HG02852 (cell line): ENCODE results near the gene SSNA1.

Experiments used
- ATAC-seq: cut with Tn5 transposase; IDR thresholded peaks from one replicate; pipeline ENCODE4 v1.9.1; 2021; ENCODE audit warnings: mild to moderate bottlenecking, moderate library complexity; ENCODE audit not compliant: unreplicated experiment

The SSNA1 gene

DNA sequence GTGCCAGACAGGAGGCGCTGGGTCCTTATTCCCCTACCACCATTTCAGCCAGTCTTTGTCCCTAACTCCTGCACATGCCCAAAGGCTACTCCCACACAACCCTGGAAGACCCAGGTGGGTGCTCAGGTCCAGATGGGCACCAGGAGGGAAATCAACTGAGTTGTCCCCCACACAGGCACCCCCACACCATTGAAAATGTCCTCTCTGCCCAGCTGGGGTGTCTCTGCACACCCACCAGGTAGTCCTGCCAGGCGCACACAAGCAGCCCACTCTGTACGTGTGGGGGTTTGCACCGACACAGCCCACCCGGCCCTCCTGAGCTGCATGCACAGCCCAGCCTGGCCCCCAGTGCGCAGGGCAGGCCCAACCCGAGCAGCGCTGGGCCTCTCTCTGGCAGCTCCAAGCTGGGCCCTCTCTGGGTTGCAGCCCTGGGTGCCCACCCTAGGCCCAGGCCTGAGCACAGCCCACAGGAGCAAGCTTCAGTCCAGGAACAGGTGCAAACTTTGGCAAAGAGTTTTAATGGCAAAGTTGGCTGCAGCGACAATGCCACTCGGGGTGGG lies 31.4 kb downstream of the SSNA1 start:
- no peak for ATAC-seq

DNA sequence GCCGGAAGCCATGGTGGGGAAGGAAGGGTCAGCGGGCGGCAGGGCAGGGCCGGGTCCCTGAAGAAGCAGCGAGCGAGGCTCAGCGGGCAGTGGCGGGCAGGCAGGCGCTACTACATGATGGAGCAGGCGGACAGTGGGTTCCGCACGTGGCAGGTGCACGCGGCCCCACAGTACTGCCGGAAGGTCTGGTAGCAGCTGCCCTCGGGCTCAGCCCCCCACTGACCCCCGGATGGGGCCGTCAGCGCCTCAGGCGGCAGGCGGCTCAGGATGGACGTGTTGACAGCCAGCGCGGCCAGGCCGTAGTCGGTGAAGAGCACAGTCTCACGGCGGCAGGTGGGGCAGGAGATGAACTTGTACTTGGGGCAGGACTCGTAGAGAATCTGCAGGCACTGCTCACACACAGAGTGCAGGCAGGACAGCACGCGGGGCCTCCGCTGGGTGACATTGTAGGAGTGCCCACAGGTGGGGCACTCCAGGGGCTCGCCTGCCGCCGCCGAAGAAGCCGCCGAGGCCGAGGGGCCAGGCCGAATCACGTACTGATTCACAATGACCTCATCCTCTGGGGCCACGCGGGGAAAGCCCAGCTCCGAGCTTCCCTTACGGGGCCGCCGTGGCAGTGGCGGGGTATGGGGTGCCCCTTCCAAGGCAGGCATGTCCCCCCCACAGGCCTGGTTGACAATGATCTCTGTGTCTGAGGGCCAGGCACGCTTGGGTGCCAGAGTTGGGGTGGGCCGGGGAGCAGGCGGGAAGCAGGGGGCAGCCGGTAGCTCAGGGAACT lies 32.0 kb downstream of the SSNA1 start:
- no peak for ATAC-seq

GRCh38 chr9:137221095-137221505 lies 32.6 kb downstream of the SSNA1 start:
- no peak for ATAC-seq

GRCh38 chr9:137221506-137222111 lies 33.1 kb downstream of the SSNA1 start:
- ATAC-seq = no peak

- peak; percentile 2 for ATAC-seq
These were observed 34.0 kb downstream of the SSNA1 start, which contains the start of gene RNF208 for GRCh38 chr9:137222190-137223077. TSS of gene RNF208 (minus strand) at chr9:137222240. CDS start at chr9:137221212, 1,028 bp downstream.

DNA sequence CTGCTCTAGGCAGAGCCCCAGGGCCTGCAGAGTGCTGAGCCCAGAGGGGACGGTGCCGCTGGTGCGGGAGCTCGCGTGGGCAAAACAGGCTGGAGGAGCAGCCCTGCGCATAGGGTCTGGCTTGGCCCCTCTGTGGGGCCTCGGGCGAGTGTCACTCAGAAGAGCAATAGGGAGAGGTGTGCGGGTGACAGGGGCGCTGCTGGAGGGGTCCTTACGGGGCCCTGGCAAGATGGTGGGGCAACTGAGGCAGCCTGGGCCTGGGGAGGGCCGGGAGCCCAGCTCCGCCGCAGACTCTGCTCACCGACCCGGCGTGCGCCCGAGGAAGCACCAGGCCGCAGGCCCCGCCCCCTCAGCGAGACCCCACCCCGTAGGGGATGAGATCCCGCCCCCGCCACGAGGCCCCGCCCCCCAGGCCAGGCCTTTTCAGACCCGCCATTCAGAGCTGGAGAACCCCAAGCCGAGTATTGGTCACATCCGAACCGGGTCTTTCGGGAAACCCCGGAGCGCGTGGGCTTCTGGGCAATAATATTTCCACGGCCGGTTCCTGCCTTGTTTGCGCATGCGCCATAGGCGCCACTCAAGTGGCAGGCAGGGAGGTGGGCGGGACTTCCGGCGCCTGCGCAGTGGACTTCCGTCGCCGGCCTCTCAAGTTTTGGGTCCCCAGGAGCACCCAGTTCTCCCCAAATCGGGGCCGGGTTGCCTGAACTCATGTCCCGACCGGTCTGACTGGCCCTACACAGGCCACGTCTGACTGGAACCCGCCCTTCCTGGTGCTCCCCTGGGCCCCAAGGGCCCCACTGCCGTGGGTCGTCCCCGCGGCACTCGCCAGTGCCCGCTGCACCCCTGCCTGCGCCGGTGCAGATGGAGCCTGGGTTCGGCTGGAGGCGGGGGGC lies 34.8 kb downstream of the SSNA1 start:
- peak; percentile 58 for ATAC-seq

DNA sequence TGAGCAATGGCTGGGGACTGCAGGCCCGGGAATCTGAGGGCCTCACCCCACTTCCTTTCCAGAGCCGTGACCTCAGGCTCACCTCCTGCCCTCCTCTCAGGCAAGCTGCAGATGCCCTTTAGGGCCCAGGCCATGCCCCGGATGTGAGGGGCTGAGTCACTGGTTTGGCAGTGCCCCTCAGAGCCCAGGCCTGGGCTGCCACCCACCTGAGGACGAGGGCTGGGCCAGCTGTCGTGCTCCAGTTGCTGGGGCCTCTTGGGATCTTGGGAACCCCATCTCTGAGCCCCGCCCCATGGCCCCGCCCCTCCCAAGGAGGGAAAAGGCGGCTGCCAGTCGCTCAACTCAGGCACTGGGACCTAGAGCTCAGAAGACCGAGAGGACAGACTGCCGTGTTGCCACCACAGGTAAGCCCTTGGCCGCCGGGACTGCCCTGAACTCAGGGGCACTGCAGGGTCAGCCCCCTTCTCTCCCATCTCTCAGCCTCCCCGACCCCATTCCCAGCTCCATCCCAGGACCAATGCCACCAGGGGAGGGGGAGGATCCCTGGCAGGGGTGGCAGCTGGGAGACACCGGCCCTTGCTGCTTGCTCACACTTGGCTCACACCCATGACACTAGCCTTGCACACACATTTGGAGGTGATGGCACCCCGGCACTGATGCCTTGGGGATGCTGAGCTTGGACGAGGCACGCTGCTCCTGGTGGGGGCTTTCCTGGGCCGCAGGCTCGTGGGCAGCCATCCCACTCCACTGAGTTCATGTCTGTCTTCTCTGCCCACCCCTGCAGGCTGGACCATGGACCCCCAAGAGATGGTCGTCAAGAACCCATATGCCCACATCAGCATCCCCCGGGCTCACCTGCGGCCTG lies 36.6 kb downstream of the SSNA1 start, which contains the start of gene CYSRT1:
Gene CYSRT1 (plus strand): TSS at position 345 of the 865 bp plus-strand sequence. CDS start 448 bp downstream, at position 793.
- ATAC-seq = no peak

GRCh38 chr9:137225699-137226331 lies 37.3 kb downstream of the SSNA1 start:
- ATAC-seq = no peak

DNA sequence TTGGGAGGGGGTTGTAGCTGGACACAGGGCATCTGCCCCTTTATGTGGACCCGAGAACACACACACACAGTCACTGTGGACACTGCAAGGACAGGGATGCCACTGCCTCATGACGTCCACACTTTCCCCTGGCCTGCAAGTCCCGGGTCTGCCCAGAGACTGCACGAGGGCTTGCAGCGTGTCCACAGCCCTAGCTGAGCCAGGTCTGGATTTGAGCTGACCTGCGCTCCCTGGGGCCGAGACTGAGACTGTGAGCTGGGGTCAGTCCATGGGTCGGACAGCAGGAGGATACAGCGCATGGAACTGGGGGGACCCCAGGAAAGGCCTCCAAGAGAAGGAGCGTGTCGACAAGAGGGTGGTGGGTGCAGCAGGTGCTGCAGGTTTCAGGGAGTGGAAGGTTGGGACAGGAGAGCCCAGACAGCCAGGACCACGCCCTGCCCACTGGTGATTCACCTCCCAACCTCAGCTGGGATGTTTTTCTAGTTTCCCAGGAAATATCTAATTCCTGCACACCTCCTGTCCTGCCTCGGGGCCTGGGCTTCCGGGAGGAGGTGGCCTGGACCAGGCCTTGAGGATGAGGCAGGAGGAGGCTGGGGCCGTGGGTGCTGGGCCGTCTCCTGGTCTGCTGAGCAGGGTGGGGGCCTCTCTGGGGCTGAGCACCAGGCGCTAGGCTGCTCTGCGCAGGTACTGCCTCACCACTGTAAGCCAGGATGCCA lies 38.0 kb downstream of the SSNA1 start:
- ATAC-seq = no peak

DNA sequence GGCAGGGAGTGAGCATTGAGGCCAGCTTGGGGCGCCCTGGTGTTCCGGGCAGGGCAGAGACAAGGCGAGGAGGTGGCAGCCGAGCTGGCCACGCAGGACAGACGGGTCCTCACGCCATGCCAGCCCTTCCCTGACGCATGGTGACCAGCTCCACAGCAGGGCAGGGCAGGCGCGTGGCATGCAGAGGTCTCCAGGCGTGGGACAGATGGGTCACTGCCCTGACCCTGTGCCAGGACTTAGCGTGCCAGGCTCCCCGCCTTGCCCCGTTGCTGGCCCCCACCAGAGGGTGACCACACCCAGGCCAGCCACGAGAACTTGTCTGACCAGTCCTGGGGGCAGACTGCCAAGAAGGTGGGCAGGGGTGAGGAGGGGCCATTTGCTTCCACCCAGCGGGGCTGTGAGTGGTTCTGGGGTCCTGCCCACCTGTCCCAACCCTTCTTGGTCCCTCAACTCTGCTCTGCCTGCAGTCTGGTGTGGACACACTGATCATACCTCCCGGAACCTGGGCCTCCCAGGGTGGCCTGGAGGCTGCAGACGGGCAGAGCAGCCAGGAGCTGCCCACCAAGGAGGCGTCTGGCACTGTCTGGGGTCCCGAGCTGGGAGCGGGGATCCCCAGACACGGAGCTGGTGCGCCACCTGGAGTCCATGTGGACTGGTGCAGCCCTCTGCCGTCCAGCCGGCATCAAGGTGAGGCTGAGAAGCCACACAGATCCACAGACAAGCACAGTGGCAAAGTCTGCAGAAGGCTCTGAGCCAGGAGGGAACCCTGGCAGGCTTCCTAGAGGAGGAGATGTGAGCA lies 38.8 kb downstream of the SSNA1 start, which contains the start of gene RNF224:
Gene RNF224 (plus strand): TSS at position 449 of the 799 bp plus-strand sequence. CDS start 834 bp downstream, outside the sequence.
- no peak for ATAC-seq

DNA sequence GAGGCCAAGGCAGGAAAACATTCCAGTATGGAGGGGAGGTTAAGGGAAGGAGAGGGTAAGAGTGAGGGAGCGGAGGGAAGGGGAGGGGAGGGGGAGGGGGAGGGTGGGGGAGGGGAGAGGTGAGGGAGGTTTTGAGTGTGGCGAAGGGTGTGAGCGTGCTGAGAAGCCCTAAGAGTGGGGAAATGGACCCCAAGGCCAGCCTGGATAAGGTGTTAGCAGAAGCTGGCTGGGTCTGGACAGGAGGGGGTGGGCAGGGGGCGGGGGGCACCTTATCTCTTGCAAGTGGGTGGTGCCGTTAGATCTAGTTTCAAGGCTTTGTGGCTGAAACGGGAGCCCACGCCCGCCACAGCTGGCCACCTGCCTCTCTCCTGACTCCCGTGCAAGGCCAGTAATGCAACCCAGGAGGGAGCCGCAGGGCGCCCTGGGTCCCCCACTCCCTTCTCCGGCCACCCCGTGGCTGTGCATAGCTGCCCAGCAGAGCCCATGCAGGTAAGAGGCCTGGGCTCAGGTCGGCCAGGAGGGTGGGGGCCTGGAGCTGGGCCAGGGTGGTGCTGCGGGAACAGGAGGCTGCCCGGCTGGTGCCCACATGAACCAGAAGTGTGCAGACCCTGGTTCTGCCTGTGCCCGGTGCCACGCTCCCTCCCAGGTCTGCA lies 39.5 kb downstream of the SSNA1 start:
- ATAC-seq = no peak

DNA sequence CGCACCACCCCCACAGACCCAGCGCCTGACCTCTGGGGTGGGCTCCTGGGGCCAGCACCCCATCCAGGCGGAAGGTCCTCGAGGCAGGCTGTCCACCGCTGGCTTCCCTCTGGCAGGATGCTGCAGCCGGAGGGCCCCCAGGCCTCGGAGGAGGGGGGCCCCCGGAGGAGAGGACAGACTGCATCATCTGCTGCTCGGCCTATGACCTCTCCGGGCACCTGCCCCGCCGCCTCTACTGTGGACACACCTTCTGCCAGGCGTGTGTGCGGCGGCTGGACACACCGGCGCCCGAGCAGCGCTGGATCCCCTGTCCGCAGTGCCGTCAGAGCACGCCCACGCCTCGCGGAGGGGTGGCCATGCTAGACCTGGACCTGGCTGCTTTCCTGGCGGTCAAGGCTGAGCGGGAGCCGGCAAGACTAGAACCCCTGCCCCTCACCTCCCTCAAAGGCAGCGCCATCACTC lies 40.1 kb downstream of the SSNA1 start:
- no peak for ATAC-seq

DNA sequence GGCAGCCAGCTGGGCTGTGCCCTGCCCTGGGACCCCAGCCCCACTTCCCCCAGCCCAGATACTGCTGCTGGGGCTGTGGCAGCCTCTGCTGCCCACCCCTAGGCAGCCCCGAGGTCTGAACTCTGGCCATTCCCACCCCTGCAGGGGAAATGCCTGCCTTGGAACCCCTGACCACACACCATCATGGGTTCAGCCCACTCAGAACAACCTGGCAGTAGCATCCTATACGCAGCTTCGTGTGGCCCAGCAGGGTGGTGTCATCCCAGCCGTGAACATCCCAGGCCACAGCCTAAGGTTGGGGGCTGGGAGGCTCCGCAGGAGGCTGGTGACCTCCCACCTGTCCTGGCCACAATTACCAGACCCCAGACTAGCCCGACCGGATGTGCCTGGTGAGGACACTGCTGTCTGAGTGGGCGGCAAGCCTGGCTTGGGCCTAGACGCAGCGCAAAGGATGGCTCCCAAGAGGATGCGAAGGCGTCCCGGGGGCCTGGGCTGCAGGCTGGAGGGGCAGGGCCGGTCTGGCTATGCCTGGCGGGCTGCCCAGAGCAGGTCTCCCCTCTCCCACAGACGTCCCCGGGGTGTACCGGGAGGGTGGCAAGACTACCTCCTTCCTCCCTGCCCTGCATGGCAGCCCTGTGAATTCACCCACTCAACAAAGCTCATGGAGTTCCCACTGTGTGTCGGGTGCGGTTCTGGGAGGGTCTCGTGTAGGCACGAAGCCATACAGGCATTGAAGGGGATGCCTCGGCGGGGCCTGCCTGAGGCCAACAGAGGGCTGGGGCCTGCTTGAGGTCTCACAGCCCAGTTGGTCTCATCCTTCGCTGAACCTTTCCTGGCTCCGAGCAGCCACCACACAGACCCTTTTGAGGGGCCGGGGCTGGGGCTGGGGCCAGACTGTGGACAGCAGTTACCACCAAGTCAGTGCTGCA lies 40.8 kb downstream of the SSNA1 start:
- no peak for ATAC-seq

- no peak for ATAC-seq
These were observed 41.6 kb downstream of the SSNA1 start for GRCh38 chr9:137229903-137230704.
